KMS-11 (cell line): Measurements from ENCODE around the gene KAZALD1.

Experiments used
- H2AFZ ChIP-seq: fragments of 200-600 bp; sonication (generic); 2 replicates; pipeline ENCODE4 v1.6.1; 2016; ENCODE audit warnings: antibody characterized with exemption, mixed run types, low read depth
- H3K27ac ChIP-seq: fragments of 200-600 bp; sonication (generic); 2 replicates; pipeline ENCODE4 v1.6.1; 2016; ENCODE audit warnings: mild to moderate bottlenecking, mixed run types
- H3K27me3 ChIP-seq: fragments of 200-600 bp; sonication (generic); 2 replicates; pipeline ENCODE4 v1.6.1; 2017; ENCODE audit warnings: mild to moderate bottlenecking, low read depth, mixed run types, moderate library complexity; ENCODE audit not compliant: insufficient read depth
- H3K36me3 ChIP-seq: fragments of 200-600 bp; sonication (generic); 2 replicates; pipeline ENCODE4 v1.6.1; 2017; ENCODE audit warnings: mild to moderate bottlenecking, mixed run types; ENCODE audit not compliant: insufficient read depth
- H3K4me1 ChIP-seq: fragments of 200-600 bp; sonication (generic); 2 replicates; pipeline ENCODE4 v1.6.1; 2016; ENCODE audit warnings: mild to moderate bottlenecking, low read depth, mixed run types; ENCODE audit not compliant: poor library complexity, severe bottlenecking
- H3K4me2 ChIP-seq: fragments of 200-600 bp; sonication (generic); 2 replicates; pipeline ENCODE4 v1.7.0; 2016; ENCODE audit warnings: mild to moderate bottlenecking, mixed run types
- H3K4me3 ChIP-seq: fragments of 200-600 bp; sonication (generic); IDR thresholded peaks from 2 replicates; pipeline ENCODE4 v1.6.1; 2017; ENCODE audit warnings: low read depth, low read length, mixed read lengths; ENCODE audit not compliant: insufficient read depth
- H3K79me2 ChIP-seq: fragments of 200-600 bp; sonication (generic); 2 replicates; pipeline ENCODE4 v1.6.1; 2016; ENCODE audit warnings: low read depth, mixed run types; ENCODE audit not compliant: insufficient read depth
- H3K9ac ChIP-seq: fragments of 200-600 bp; sonication (generic); 2 replicates; pipeline ENCODE4 v1.6.1; 2016; ENCODE audit warnings: mild to moderate bottlenecking, mixed run types
- H4K20me1 ChIP-seq: fragments of 200-600 bp; sonication (generic); 2 replicates; pipeline ENCODE4 v1.6.1; 2016; ENCODE audit warnings: mild to moderate bottlenecking, mixed run types; ENCODE audit not compliant: insufficient read depth
- TF ChIP-seq, protein P1 (sequence below): fragments of 200-600 bp; sonication (generic); conservative IDR thresholded peaks from 2 replicates; pipeline ENCODE4 v1.6.1; 2017; ENCODE audit warnings: low read depth, mild to moderate bottlenecking, antibody characterized with exemption, low read length, moderate library complexity, mixed read lengths

KAZALD1 gene, protein sequence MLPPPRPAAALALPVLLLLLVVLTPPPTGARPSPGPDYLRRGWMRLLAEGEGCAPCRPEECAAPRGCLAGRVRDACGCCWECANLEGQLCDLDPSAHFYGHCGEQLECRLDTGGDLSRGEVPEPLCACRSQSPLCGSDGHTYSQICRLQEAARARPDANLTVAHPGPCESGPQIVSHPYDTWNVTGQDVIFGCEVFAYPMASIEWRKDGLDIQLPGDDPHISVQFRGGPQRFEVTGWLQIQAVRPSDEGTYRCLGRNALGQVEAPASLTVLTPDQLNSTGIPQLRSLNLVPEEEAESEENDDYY

DNA sequence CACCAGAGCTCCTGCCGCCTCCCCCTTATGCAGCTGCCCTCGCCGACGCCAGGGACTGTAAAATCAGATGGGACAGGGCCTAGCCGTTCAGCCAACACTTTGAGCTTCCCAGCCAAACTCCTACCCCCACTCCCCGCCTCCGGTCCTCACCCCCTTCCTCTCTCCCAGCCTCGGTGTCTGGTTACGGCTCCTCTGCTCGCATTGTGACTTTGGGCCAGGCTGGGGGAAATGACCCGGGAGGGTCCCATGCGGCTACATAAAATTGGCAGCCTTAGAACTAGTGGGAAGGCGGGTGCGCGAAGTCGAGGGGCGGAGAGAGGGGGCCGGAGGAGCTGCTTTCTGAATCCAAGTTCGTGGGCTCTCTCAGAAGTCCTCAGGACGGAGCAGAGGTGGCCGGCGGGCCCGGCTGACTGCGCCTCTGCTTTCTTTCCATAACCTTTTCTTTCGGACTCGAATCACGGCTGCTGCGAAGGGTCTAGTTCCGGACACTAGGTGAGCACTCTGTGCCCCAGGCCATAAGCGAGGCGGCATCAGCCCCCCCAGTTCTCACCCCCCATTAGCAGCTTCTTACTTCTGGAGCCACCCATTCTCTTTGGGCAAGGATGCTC lies at the start of gene KAZALD1:
Gene KAZALD1, plus strand, starts transcription at position 366 of the 608 bp plus-strand sequence. CDS start 604 bp downstream, outside the sequence.
- Histone ChIP-seq H3K79me2 (peaks cover 27% of the 10 kb centered on the region), H3K27ac (peak within 1 kb of the TSS; percentile 95), H3K4me1 (peaks cover 55% of the 10 kb centered on the region), H3K36me3 (no peaks in the 10 kb centered on the region), H2AFZ (peak within 1 kb of the TSS; percentile 76), H3K4me3 (peak within 1 kb of the TSS; percentile 11), H3K9ac (peak within 1 kb of the TSS; percentile 76), H4K20me1 (0 out of 2 replicates have a peak, but pooled peaks cover 3% of the 10 kb centered on the region), H3K27me3 (no peaks in the 10 kb centered on the region), H3K4me2 (peak within 1 kb of the TSS; percentile 94)
- TF ChIP-seq, protein P1, sequence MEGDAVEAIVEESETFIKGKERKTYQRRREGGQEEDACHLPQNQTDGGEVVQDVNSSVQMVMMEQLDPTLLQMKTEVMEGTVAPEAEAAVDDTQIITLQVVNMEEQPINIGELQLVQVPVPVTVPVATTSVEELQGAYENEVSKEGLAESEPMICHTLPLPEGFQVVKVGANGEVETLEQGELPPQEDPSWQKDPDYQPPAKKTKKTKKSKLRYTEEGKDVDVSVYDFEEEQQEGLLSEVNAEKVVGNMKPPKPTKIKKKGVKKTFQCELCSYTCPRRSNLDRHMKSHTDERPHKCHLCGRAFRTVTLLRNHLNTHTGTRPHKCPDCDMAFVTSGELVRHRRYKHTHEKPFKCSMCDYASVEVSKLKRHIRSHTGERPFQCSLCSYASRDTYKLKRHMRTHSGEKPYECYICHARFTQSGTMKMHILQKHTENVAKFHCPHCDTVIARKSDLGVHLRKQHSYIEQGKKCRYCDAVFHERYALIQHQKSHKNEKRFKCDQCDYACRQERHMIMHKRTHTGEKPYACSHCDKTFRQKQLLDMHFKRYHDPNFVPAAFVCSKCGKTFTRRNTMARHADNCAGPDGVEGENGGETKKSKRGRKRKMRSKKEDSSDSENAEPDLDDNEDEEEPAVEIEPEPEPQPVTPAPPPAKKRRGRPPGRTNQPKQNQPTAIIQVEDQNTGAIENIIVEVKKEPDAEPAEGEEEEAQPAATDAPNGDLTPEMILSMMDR, result no peak

DNA sequence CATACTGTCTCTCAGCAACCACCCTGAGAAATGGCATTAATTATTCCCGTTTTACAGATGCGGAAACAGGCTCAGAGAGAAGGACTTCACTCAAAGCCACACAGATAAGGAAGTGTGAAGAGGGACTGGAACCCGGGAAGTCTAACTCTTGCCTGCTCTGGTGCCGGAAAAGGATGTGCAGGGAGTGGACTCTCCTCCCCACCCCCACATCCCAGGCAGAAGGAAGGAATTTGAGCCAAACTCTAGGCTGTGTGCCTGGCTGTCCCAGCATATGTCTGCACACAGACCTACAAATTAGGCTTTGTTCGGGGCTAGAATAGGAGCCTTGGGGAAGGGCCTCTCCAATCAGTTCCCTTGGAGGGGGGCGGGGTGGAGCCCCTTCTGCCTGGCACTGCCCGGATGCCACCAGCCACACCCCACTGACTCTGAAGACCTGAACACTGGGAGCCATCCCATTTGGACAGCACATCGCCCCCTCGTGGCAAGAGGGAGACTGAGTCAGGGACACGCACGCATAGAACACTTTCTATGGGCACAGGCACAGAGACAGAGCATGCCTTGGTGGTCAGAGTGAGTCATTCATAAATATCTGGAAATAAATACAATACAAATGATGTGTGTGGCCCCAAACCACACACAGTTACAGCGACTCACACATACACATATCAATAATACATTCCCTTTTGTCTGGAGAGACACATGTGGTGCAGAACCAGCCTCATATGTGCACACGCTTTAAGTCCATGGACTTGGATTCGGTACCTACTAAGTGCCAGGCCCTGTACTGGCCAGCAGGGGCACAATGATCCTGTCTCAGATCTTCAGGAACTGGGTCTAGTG lies 49.0 kb upstream of the KAZALD1 start:
- Histone ChIP-seq H3K36me3 (no peaks in the 10 kb centered on the region), H2AFZ (peak overlapping the region; percentile 27; the same call in 1 of the 2 replicates), H3K9ac (no peak overlapping the region), H3K4me3 (no peak overlapping the region), H3K79me2 (no peaks in the 10 kb centered on the region), H3K4me1 (peaks cover 15% of the 10 kb centered on the region), H4K20me1 (no peaks in the 10 kb centered on the region), H3K27ac (no peak overlapping the region), H3K27me3 (peaks cover 7% of the 10 kb centered on the region; the same call in 1 of the 2 replicates), H3K4me2 (peak overlapping the region; percentile 15; the same call in 1 of the 2 replicates)
- TF ChIP-seq, protein P1, result peak; percentile 89

DNA sequence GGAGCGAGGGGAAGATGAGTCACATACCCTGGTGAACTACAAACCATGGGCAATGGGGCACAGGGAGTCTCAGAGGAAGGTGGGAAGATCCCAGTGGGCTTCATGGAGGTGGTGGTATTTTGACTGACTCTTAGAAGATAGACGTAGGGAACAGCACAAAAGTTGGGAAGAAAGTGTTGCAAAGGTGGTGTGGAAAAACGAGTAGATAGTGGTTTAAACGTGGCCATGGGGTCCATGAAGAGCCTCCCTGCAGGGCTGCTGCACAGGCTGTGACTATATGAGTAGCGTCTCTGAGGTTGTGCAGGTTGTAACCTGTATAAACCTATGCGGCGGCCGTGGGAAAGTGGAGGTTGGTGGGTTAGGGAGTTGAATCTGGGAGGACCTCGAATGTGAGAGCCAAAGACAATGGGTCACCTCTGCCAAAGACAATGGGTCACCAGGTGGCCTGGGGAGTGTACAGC lies 48.4 kb upstream of the KAZALD1 start:
- peaks cover 7% of the 10 kb centered on the region; the same call in 1 of the 2 replicates for H3K27me3 ChIP-seq
- H3K4me3 ChIP-seq, result no peak overlapping the region
- no peaks in the 10 kb centered on the region for H3K79me2 ChIP-seq
- H3K36me3 ChIP-seq, result no peaks in the 10 kb centered on the region
- H3K27ac ChIP-seq, result no peak overlapping the region
- TF ChIP-seq, protein P1, result peak; percentile 27; the same call in 1 of the 2 replicates
- no peak overlapping the region for H3K9ac ChIP-seq
- H3K4me1 ChIP-seq, result peaks cover 15% of the 10 kb centered on the region
- peak overlapping the region; percentile 27; the same call in 1 of the 2 replicates for H2AFZ ChIP-seq
- peak overlapping the region; percentile 15; the same call in 1 of the 2 replicates for H3K4me2 ChIP-seq
- no peaks in the 10 kb centered on the region for H4K20me1 ChIP-seq

DNA sequence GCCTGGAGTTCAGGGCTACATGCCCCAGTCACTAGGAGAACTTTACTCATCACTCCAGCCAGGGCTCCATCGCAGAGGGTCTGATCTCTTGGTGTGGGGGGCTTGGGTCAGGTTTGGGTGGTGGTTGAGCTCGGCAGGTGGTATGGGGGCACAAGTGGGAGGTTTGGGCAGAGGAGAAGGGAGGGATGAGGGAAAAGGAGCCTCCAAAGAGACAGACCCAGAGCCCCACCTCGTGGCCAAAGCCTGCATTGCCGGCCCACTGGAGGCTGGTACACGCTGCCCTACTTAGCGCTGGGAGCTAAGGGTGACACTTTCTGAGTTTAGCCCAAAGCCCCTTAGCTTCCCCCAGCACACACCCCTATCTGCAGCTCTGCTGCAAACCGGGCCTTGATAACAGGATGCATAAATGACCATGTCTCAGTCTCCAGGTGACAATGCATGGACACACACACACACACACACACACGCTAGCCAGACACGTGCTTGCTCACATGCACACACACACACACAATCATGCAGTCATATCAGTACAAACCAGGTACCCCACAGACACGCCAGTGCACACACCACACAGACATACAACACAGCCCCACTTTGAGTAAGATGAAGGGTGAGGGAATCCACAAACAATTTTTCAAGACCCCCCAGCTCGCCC lies 47.4 kb upstream of the KAZALD1 start:
- H3K36me3 ChIP-seq, result no peaks in the 10 kb centered on the region
- TF ChIP-seq, protein P1, result peak; percentile 73
- H2AFZ ChIP-seq, result no peak overlapping the region
- no peaks in the 10 kb centered on the region for H3K79me2 ChIP-seq
- H3K27me3 ChIP-seq, result peaks cover 9% of the 10 kb centered on the region; the same call in 1 of the 2 replicates
- no peak overlapping the region for H3K4me2 ChIP-seq
- peaks cover 15% of the 10 kb centered on the region for H3K4me1 ChIP-seq
- no peak overlapping the region for H3K4me3 ChIP-seq
- no peak overlapping the region for H3K27ac ChIP-seq
- H3K9ac ChIP-seq, result no peak overlapping the region
- H4K20me1 ChIP-seq, result no peaks in the 10 kb centered on the region
